IPS DF 6.9 (cell line): Measurements from ENCODE around the gene TGM4.

Source experiments
- DNase-seq: peaks from one replicate; pipeline ENCODE4 v3.0.0-alpha.2; 2013; ENCODE audit warnings: low read depth, low spot score
- H3K27ac ChIP-seq: one replicate; pipeline ENCODE4 v1.5.1; 2013; ENCODE audit warnings: low read length, control low read depth
- H3K27me3 ChIP-seq: 2 replicates; pipeline ENCODE4 v1.6.1; 2013; ENCODE audit warnings: mild to moderate bottlenecking, low read length; ENCODE audit not compliant: control insufficient read depth, insufficient read depth
- H3K36me3 ChIP-seq: 2 replicates; pipeline ENCODE4 v1.6.1; 2013; ENCODE audit warnings: low read length; ENCODE audit not compliant: control insufficient read depth, insufficient read depth
- H3K4me1 ChIP-seq: 2 replicates; pipeline ENCODE4 v1.6.1; 2013; ENCODE audit warnings: low read length; ENCODE audit not compliant: control insufficient read depth, insufficient read depth
- H3K4me3 ChIP-seq: 2 replicates; pipeline ENCODE4 v1.5.1; 2013; ENCODE audit warnings: mild to moderate bottlenecking, low read length
- H3K9me3 ChIP-seq: 2 replicates; pipeline ENCODE4 v1.6.1; 2013; ENCODE audit warnings: low read length, inconsistent platforms; ENCODE audit not compliant: control insufficient read depth, insufficient read depth
- WGBS: extraction: QIAGEN DNeasy Blood & Tissue Kit; methylation state at CpG from one replicate; pipeline ENCODE4 v1.1.7; 2013; ENCODE audit warnings: mixed read lengths, missing lambda C conversion rate; ENCODE audit not compliant: insufficient read length, insufficient coverage; 5-methylcytosine and 5-hydroxymethylcytosine counted together

TGM4 gene

GRCh38 chr3:44896440-44896839 lies 22.0 kb downstream of the TGM4 start:
- no peak overlapping the region for H3K27ac ChIP-seq
- no peak overlapping the region for H3K4me3 ChIP-seq
- DNase-seq, result no peak
- H3K9me3 ChIP-seq, result no peaks in the 10 kb centered on the region
- peaks cover 5% of the 10 kb centered on the region; the same call in 1 of the 2 replicates for H3K4me1 ChIP-seq
- WGBS, result no CpG with 5 or more reads among the region's 2 CpGs
- no peaks in the 10 kb centered on the region for H3K36me3 ChIP-seq
- H3K27me3 ChIP-seq, result no peaks in the 10 kb centered on the region

DNA sequence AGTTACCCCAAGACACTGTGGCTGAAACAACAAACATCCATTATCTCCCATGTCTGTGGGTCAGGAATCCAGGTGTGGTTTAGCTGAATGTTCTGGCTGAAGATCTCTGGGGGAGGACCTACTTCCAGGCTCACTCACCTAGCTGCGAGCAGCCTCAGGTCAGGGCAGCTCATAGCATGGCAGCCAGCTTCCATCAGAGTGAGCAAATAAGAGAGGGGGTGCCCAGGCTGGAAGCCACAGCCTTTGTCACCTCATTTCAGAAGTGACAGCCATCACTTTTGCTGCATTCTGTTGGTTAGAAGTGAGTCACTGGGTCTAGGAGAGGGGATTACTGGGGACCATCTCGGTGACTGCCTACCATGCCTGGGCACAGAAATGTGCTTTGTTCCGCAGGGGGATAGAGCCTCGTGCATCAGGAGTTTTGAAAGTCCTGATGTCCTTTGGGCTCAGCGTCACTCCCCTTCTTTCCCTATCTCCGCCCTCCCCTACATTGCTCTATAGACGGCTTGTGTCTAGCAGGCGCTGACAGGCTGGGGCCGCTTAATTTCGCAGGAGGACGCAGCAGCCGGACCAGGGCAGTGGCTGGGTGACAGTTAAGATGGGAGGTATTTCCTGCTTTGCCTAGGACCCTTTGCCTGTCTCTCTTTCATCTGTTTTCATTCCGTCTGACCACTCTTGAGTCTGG lies 25.4 kb downstream of the TGM4 start:
- WGBS, result no CpG with 5 or more reads among the region's 13 CpGs
- H3K27me3 ChIP-seq, result no peaks in the 10 kb centered on the region

GRCh38 chr3:44902628-44903027 lies 28.2 kb downstream of the TGM4 start:
- Histone ChIP-seq H3K4me3 (no peak overlapping the region), H3K4me1 (0 out of 2 replicates have a peak, but pooled peaks cover 1% of the 10 kb centered on the region), H3K27ac (no peak overlapping the region), H3K27me3 (no peaks in the 10 kb centered on the region), H3K36me3 (no peaks in the 10 kb centered on the region), H3K9me3 (peaks cover 2% of the 10 kb centered on the region; the same call in 1 of the 2 replicates)
- no peak for DNase-seq
- no CpG with 5 or more reads among the region's 4 CpGs for WGBS

More for the DNA sequence above, 25.4 kb downstream of the TGM4 start:
- no peaks in the 10 kb centered on the region for H3K9me3 ChIP-seq
- H3K4me1 ChIP-seq, result peaks cover 1% of the 10 kb centered on the region; the same call in 1 of the 2 replicates
- no peak for DNase-seq
- H3K4me3 ChIP-seq, result no peak overlapping the region
- no peak overlapping the region for H3K27ac ChIP-seq
- H3K36me3 ChIP-seq, result no peaks in the 10 kb centered on the region

GRCh38 chr3:44903314-44903713 lies 28.9 kb downstream of the TGM4 start:
- Histone ChIP-seq H3K27ac (no peak overlapping the region), H3K36me3 (no peaks in the 10 kb centered on the region), H3K4me3 (no peak overlapping the region), H3K4me1 (0 out of 2 replicates have a peak, but pooled peaks cover 1% of the 10 kb centered on the region), H3K9me3 (peaks cover 2% of the 10 kb centered on the region; the same call in 1 of the 2 replicates), H3K27me3 (no peaks in the 10 kb centered on the region)
- DNase-seq, result no peak
- no CpG with 5 or more reads among the region's 2 CpGs for WGBS

- no CpG with 5 or more reads among the region's 15 CpGs for WGBS
- Histone ChIP-seq H3K36me3 (no peaks in the 10 kb centered on the region), H3K4me1 (0 out of 2 replicates have a peak, but pooled peaks cover 1% of the 10 kb centered on the region)
Observed at GRCh38 chr3:44903751-44904150, 29.3 kb downstream of the TGM4 start.

DNA sequence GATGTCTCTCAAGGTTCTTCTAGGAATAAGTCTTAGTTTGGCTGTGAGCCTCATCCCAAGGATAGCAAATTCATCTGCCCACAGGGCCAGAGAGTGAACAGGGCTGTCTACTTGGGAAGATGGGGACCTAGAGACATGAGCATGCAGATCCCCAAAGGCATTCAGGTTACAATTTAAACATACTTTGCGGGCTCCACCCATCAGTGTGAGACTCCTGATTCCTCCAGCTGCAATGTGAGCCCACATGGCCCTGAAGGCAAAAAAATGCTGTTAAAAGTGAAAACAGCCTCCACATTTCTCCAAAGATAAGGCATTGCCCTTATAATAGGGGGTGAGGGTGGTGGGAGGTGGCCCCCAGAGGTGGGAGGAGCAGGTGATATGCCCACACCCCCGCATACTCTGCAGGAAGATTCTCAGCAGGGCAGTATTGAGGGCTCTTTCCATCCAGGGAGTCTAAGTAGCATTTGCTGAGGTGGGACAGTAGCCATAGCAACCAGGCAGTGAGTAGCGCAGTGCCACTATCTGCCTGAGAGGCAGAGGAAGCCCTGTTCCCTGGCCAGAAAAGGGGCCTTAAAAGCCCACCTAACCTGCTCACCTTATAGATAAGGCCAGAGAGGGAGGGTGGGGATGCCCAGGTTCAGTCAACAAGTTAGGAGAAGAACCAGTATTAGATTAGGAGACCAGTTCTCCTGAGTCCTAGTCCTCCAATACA lies 31.2 kb downstream of the TGM4 start:
- Histone ChIP-seq H3K27me3 (no peaks in the 10 kb centered on the region), H3K4me1 (no peaks in the 10 kb centered on the region), H3K9me3 (peaks cover 4% of the 10 kb centered on the region; the same call in 1 of the 2 replicates), H3K4me3 (no peak overlapping the region), H3K36me3 (no peaks in the 10 kb centered on the region), H3K27ac (no peak overlapping the region)
- DNase-seq, result no peak
- WGBS, result no CpG with 5 or more reads among the region's 3 CpGs

More at GRCh38 chr3:44903751-44904150, 29.3 kb downstream of the TGM4 start:
- no peak overlapping the region for H3K4me3 ChIP-seq
- no peak overlapping the region for H3K27ac ChIP-seq
- no peak for DNase-seq
- no peaks in the 10 kb centered on the region for H3K27me3 ChIP-seq
- peaks cover 2% of the 10 kb centered on the region; the same call in 1 of the 2 replicates for H3K9me3 ChIP-seq

GRCh38 chr3:44906997-44907396 lies 32.6 kb downstream of the TGM4 start:
- no CpG with 5 or more reads among the region's 4 CpGs for WGBS
- no peaks in the 10 kb centered on the region for H3K4me1 ChIP-seq
- no peak overlapping the region for H3K27ac ChIP-seq
- no peak for DNase-seq
- no peaks in the 10 kb centered on the region for H3K36me3 ChIP-seq
- H3K9me3 ChIP-seq, result peaks cover 4% of the 10 kb centered on the region; the same call in 1 of the 2 replicates
- H3K4me3 ChIP-seq, result no peak overlapping the region
- no peaks in the 10 kb centered on the region; the same call in 1 of the 2 replicates for H3K27me3 ChIP-seq

- H3K4me1 ChIP-seq, result no peaks in the 10 kb centered on the region
- H3K27ac ChIP-seq, result no peak overlapping the region
- no peaks in the 10 kb centered on the region for H3K36me3 ChIP-seq
- H3K9me3 ChIP-seq, result peaks cover 4% of the 10 kb centered on the region; the same call in 1 of the 2 replicates
- no peak overlapping the region for H3K4me3 ChIP-seq
- H3K27me3 ChIP-seq, result no peaks in the 10 kb centered on the region; the same call in 1 of the 2 replicates
- DNase-seq, result no peak
- WGBS, result no CpG with 5 or more reads among the region's 4 CpGs
Observed at GRCh38 chr3:44907612-44908011, 33.2 kb downstream of the TGM4 start.

DNA sequence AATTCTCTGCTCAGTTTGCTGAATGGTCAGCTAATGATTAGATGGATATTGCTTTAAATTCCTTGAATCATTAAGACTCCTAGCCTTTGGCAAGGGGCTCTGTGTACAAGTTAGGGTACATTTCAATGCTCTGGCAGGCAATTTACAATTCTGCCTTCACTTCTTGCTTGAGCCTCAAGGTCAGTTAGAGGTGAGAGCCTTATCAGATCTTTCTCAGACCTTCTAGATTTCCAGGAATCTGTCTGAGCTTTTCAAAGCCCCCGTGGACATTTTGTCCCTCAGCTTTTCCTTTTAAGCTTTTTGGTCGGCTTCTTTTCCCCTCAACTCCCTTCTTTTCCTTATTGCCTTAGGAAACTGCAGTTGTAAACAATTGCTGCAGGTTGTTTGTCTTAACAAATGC lies 34.7 kb downstream of the TGM4 start:
- Histone ChIP-seq H3K27me3 (no peaks in the 10 kb centered on the region; the same call in 1 of the 2 replicates), H3K36me3 (no peaks in the 10 kb centered on the region), H3K4me1 (no peaks in the 10 kb centered on the region), H3K4me3 (no peak overlapping the region), H3K9me3 (peaks cover 4% of the 10 kb centered on the region; the same call in 1 of the 2 replicates), H3K27ac (no peak overlapping the region)
- WGBS, result no CpG with 5 or more reads among the region's 2 CpGs
- DNase-seq, result no peak

DNA sequence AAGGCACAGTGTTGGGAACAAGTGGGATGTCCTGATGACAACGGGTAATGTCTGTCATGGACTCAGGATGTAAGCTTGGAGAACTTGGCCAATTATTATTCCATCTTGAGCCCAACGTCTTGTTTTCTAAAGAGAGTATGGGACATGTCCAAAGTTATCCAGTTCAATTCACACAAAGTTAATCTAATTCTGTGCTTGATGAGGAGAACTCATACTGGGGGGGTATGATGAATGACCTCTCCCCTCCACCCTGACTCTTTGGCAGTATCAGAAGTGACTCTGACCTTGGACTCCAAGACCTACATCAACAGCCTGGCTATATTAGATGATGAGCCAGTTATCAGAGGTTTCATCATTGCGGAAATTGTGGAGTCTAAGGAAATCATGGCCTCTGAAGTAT lies 36.3 kb downstream of the TGM4 start:
- DNase-seq, result no peak
- peaks cover 4% of the 10 kb centered on the region; the same call in 1 of the 2 replicates for H3K9me3 ChIP-seq
- no peak overlapping the region for H3K4me3 ChIP-seq
- no peaks in the 10 kb centered on the region for H3K36me3 ChIP-seq
- no peaks in the 10 kb centered on the region; the same call in 1 of the 2 replicates for H3K27me3 ChIP-seq
- no peak overlapping the region for H3K27ac ChIP-seq
- no CpG with 5 or more reads among the region's 3 CpGs for WGBS
- H3K4me1 ChIP-seq, result no peaks in the 10 kb centered on the region
